H1 (cell line): Measurements from ENCODE around the gene TEF. TPM values are rescaled to one million over a fixed set of nuclear protein-coding genes. Genes with fewer than 3 reads are reported as not detected.

Experiments used
- SP2 ChIP-seq: IDR thresholded peaks from 2 replicates; pipeline ENCODE4 v1.6.1; 2012; ENCODE audit warnings: mild to moderate bottlenecking, low read length, inconsistent platforms
- polyA plus RNA-seq, 7 experiments: library from polyadenylated mRNA; depleted of rRNA in 3 of 7; stranded (reverse) in 5 of 7; unstranded in 2 of 7; fragments of >200 nt in 5 of 7; fragments of 200-250 nt in 2 of 7; gene quantifications; 1 replicate in 5 of 7; 2 replicates in 1 of 7; 4 replicates in 1 of 7; pipeline versions ENCODE4 v1.2.1 to v1.2.3, GENCODE V29; 2011 to 2013; ENCODE audit warnings: missing spikeins in 2 of 7, mixed read lengths in 2 of 7
- total RNA-seq: library from RNA; stranded (reverse); fragmentation: NEBNext Ultra II Directional; extraction: Animal tissue kit (Norgen Biotek cat#: 25700); gene quantifications from 2 replicates; pipeline ENCODE4 v1.2.1, GENCODE V29; 2021
- TF ChIP-seq, protein P1 (sequence below): fragments of 300-600 bp; sonication (generic); IDR thresholded peaks from 2 replicates; pipeline ENCODE4 v1.7.1; 2012; ENCODE audit warnings: low read length, moderate library complexity, mild to moderate bottlenecking, inconsistent platforms; ENCODE audit not compliant: insufficient replicate concordance
- TF ChIP-seq, protein P2 (sequence below): IDR thresholded peaks from 2 replicates; pipeline ENCODE4 v1.6.1; 2012; ENCODE audit warnings: low read length, inconsistent platforms

TEF gene
- total and polyA plus RNA-seq, 2 of the 8 experiments (the other 6 are each of a cell fraction or from before 2014, with no cell fraction given): 7.4 to 9.0 TPM

DNA sequence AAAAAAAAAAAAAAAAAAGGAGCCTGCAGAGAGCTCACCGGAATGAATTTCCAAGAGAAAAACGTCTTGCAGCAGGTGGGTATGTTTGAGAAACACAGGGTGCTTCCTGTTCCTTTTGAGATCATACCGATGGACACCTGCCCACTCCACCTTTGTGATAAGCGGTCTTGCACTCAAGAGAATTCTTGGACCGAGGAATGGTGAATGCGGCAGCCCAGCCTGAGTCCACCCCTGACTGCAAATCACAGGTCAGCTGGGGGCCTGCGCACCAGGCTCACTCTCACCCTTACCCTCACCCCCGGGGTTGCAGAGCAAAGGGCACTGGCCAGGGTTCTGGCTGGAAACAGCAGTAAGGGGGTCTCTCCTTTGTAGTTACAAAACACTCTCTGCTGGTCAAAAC lies 16.8 kb upstream of the TEF start (continued):
- TF ChIP-seq, protein P1, sequence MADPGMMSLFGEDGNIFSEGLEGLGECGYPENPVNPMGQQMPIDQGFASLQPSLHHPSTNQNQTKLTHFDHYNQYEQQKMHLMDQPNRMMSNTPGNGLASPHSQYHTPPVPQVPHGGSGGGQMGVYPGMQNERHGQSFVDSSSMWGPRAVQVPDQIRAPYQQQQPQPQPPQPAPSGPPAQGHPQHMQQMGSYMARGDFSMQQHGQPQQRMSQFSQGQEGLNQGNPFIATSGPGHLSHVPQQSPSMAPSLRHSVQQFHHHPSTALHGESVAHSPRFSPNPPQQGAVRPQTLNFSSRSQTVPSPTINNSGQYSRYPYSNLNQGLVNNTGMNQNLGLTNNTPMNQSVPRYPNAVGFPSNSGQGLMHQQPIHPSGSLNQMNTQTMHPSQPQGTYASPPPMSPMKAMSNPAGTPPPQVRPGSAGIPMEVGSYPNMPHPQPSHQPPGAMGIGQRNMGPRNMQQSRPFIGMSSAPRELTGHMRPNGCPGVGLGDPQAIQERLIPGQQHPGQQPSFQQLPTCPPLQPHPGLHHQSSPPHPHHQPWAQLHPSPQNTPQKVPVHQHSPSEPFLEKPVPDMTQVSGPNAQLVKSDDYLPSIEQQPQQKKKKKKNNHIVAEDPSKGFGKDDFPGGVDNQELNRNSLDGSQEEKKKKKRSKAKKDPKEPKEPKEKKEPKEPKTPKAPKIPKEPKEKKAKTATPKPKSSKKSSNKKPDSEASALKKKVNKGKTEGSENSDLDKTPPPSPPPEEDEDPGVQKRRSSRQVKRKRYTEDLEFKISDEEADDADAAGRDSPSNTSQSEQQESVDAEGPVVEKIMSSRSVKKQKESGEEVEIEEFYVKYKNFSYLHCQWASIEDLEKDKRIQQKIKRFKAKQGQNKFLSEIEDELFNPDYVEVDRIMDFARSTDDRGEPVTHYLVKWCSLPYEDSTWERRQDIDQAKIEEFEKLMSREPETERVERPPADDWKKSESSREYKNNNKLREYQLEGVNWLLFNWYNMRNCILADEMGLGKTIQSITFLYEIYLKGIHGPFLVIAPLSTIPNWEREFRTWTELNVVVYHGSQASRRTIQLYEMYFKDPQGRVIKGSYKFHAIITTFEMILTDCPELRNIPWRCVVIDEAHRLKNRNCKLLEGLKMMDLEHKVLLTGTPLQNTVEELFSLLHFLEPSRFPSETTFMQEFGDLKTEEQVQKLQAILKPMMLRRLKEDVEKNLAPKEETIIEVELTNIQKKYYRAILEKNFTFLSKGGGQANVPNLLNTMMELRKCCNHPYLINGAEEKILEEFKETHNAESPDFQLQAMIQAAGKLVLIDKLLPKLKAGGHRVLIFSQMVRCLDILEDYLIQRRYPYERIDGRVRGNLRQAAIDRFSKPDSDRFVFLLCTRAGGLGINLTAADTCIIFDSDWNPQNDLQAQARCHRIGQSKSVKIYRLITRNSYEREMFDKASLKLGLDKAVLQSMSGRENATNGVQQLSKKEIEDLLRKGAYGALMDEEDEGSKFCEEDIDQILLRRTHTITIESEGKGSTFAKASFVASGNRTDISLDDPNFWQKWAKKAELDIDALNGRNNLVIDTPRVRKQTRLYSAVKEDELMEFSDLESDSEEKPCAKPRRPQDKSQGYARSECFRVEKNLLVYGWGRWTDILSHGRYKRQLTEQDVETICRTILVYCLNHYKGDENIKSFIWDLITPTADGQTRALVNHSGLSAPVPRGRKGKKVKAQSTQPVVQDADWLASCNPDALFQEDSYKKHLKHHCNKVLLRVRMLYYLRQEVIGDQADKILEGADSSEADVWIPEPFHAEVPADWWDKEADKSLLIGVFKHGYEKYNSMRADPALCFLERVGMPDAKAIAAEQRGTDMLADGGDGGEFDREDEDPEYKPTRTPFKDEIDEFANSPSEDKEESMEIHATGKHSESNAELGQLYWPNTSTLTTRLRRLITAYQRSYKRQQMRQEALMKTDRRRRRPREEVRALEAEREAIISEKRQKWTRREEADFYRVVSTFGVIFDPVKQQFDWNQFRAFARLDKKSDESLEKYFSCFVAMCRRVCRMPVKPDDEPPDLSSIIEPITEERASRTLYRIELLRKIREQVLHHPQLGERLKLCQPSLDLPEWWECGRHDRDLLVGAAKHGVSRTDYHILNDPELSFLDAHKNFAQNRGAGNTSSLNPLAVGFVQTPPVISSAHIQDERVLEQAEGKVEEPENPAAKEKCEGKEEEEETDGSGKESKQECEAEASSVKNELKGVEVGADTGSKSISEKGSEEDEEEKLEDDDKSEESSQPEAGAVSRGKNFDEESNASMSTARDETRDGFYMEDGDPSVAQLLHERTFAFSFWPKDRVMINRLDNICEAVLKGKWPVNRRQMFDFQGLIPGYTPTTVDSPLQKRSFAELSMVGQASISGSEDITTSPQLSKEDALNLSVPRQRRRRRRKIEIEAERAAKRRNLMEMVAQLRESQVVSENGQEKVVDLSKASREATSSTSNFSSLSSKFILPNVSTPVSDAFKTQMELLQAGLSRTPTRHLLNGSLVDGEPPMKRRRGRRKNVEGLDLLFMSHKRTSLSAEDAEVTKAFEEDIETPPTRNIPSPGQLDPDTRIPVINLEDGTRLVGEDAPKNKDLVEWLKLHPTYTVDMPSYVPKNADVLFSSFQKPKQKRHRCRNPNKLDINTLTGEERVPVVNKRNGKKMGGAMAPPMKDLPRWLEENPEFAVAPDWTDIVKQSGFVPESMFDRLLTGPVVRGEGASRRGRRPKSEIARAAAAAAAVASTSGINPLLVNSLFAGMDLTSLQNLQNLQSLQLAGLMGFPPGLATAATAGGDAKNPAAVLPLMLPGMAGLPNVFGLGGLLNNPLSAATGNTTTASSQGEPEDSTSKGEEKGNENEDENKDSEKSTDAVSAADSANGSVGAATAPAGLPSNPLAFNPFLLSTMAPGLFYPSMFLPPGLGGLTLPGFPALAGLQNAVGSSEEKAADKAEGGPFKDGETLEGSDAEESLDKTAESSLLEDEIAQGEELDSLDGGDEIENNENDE: no peak
- TF ChIP-seq, protein P2, sequence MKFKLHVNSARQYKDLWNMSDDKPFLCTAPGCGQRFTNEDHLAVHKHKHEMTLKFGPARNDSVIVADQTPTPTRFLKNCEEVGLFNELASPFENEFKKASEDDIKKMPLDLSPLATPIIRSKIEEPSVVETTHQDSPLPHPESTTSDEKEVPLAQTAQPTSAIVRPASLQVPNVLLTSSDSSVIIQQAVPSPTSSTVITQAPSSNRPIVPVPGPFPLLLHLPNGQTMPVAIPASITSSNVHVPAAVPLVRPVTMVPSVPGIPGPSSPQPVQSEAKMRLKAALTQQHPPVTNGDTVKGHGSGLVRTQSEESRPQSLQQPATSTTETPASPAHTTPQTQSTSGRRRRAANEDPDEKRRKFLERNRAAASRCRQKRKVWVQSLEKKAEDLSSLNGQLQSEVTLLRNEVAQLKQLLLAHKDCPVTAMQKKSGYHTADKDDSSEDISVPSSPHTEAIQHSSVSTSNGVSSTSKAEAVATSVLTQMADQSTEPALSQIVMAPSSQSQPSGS: no peak
- TF ChIP-seq SP2: no peak
